ENCODE data around the gene DOCK9.
"Not testable (repeated sequence)": the region's sequence is repeated elsewhere in the genome, so short reads cannot be mapped to it uniquely, and the experiment has no call there.

The DOCK9 gene

DNA sequence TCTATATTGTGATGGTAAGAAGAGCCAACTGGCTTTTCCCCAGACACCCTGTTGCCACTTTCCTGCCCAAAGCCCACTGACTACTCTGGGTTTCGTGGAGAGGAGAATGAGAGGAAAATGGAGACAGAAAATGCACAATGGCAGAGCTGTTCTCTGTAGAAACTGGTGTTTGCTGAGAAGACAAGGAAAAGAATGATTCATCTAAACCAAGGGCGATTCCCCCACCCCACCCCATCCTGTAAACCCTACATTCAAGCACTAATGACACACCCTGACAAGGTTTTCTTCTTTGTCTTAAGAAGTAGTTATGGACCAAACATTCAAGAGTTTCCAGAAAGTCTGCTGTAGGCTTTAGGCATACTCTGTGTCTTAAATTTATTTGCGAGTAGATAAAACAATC is 68.8 kb downstream of the DOCK9 start:
- no peak for DNase-seq

DNA sequence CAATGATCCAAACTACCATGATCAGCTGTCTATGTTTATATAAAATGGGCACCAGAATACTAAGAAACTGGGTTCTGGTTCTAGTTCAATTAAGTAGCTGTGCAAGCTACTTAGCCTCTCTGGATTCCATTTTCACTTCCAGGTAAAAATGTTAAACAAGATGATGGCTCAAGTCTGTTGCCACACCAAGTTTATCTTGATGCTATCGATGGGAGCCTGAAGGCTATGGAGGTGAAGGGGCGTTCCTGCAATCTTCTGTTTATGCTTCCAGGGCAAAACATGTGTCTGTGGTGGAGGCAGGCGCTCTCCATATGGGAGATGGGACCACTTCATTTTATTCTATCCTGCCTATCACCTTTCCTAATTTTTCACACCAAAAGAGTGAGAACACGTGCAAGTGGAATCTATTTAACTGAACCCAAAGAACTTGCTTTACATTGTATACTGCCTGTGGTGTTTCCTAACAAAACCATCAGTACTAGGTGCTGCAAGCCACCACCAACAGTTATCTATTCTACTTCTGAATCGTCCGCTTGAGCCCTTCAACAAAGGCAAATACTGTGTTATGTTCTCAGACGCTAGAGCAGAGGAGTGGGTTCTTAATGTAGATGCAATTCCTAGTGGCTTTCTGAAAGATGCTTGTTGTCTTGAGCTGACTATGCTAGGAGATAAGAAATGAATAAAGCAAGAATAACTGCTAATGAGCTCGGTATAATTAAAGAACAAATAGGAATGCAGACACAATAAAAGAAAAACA is 70.9 kb downstream of the DOCK9 start:
- no peak for DNase-seq

DNA sequence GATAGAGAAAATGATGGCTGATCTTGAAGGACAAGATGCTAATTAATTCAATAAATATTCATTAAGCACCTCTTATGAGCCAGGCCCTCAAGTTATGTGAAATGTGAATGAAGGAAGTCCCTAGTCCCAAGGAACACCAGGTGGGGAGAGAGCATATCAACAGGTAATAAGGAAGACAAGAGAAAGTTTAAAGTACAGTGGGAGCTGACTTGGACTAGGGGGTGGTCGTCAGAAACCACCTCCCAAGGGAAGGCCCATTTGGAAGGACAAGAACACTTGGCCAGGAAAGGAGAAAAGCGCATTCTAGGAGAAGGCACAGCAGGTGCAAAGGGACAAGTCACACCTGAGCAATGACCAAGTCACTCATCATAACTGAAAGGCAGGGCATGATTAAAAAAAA is 72.7 kb downstream of the DOCK9 start:
- DNase-seq: no peak

DNA sequence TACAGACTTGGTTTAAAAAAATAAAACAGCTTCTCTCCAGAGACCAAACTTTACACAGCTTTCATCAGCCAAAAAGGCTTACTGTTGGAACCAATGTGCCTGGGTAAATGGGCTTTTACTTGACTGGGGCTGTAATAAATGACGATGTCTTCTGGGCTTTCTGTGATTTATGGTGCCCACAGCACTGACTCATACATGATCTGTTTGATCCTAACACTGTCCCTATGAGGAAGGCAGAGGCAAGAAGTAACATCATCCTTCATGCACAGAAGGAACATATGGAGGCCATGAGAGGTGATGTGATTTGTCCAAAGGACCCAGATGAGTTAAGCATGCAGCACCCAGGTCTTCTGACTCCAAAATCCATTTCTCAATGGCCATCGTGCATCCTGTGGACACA is 77.4 kb downstream of the DOCK9 start:
- peak; percentile 17 for DNase-seq

DNA sequence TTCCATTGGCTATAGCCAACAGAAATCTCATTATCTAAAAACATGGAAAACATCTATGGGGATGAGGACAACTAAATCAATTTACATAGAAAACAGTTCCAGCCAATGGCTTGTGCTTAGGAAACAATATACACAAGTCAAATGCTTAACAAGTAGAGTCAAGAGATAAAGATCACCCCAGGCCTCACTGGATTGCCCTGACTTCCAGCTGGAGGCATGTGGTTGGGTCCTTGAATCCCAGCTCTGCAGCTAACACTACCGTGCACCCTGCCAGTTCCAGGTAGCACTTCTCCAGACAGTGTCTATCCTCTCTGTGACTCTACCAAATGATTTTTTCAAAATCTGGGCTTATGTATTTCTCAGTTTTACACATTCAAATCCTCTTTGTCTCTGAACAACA is 80.2 kb downstream of the DOCK9 start:
- DNase-seq: no peak

DNA sequence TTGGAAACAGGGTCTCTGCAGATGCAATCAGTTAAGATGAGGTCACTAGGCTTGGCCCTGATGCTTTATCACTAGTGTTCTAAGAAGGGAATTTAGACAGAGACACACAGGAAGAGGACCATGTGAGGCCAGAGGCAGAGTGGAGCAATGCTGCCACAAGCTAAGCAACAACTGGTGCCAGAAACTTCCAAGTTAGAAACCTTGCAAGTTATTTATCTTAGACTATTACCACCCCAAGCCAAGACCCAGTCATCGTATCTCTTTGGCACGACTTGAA is 81.1 kb downstream of the DOCK9 start:
- DNase-seq: no peak

DNA sequence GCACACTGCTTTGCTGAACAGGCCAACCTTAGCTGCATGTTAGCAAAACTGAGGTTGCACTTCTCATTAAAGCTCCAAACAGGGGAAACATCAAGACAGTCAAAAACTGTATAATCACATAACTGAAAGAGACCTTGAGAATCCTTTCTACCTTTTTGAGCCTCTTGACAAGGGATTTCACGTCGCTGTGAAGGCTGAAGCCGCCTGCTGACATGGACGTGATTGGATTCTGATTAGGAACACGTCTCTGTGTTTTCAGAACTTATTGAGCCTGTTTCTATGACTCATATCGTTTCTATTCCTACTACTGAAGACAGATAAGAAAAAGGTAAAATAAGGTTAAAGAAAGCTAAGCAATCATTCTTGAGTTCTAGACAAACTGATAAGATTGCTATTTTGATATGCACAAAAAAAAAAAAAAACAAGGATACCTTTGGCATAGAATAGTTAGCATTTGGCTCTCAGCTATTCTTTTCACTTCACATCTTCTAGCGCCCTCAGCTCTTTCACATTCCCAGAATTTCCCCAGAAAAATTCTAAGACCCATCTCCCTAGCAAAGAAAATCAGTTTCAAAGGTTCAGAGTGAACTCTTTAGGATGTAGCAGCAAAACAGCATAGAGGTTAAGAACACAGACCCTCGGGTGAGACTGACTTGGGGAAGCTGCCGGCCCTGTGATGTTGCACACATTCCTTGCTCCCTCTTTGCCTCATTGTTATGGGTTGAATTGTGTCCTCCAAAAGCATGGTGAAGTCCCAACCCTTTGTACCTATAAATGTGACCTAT is 81.6 kb downstream of the DOCK9 start:
- no peak for DNase-seq

DNA sequence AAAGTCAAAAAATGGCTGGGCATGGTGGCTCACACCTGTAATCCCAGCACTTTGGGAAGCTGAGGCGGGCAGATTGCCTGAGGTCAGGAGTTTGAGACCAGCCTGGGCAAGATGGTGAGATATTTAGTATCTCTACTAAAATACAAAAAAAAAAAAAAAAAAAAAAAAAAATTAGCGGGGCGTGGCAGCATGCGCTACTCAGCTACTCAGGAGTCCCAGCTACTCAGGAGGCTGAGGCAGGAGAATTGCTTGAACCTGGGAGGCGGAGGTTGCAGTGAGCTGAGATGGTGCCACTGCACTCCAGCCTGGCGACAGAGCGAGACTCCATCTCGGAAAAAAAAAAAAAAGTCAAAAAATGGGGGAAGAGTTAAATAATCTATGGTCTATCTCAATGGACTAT is 83.0 kb downstream of the DOCK9 start:
- DNase-seq: not testable (repeated sequence)

DNA sequence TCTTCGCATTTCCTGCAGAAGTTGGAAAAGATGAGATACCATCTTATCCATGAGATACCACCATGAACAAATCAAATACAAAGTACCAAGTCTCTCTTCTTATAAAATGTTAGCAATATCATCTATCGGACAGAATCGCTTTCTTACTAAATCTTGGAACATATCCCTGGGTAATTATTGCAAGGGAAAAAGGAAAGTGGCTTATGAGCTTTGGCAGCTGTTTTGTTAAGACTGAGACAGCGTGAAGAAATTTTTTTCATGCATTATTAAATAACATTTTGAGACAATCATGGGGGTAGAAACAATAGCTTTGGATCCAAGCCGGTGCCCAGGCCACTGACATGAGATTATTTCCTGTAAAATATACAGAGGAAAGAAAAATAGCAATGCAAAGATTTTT is 84.5 kb downstream of the DOCK9 start:
- DNase-seq: no peak

DNA sequence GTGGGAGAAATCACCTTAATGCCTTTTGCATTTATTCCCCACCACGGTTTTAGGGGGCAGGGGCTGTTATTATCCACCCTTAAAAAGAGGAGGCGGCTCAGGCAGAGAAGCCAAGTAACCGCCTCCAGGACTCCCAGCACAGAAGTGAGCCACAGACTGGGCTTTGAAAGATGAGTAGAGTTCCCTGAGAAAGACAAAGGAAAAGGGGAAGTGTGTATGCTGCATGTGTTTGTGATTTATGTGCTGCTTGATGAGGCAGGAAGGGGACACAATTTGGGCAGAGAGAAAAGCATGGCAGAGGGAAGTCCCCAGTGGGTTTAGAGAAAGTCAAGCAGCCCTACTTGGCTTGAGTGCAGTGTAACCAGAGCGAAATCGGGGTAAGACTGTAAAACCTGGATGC is 85.0 kb downstream of the DOCK9 start:
- no peak for DNase-seq

DNA sequence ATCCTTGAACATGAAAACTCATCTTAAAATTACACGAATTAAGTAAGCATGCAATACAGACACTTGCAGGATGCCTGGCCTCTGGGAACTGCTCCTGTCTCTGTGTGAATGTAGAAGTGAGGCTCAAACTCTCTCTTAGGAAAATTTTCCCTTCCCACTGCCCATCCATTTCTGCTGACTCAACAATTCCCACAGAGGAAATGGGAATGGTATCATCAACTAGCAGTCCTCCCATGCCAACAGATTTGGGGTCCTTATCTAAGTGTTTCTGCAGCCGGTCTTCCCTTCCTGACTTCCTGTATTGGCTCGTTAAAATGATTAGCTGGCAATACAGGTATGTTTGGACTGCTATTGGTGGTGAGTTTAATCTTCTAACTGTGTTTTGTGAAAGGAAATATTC is 85.8 kb downstream of the DOCK9 start:
- no peak for DNase-seq

DNA sequence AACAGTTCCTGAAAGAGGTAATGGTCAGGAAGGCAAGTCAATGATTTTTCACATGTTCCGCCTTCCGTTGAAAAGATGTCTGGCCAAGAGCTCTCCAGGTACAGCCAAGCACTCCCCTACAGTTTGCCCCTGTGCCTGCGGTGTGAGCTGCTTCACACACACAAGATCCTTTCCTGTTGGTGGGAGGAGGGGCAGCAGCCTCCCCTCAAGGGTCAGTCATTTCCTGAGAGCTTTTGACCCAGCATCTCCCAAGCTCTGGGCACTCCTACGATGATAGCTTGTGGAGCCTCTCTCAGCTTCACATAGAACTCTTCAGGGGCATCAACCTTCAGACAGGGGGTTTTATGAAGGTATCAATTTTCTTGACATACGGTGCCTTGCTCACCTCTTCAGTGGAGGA is 86.9 kb downstream of the DOCK9 start:
- no peak for DNase-seq

DNA sequence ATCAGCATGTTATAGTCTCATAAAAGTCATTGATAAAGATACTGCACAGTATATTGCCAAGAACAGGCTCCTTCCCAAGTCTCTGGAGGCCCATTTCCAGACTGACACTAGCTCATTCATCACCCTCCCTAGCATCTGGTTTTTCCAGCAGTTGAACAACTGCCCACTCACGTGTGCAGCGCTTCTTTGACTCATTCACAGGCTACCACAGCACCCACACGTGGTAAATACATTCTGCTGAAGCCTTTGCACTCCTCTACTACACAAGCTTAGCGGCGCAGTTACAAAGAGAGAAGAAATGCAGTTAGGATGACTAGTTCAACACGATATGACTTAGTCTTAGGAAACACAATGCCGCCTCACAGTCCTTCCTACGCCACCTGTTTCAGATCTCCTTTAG is 87.7 kb downstream of the DOCK9 start:
- peak; percentile 82 for DNase-seq

DNA sequence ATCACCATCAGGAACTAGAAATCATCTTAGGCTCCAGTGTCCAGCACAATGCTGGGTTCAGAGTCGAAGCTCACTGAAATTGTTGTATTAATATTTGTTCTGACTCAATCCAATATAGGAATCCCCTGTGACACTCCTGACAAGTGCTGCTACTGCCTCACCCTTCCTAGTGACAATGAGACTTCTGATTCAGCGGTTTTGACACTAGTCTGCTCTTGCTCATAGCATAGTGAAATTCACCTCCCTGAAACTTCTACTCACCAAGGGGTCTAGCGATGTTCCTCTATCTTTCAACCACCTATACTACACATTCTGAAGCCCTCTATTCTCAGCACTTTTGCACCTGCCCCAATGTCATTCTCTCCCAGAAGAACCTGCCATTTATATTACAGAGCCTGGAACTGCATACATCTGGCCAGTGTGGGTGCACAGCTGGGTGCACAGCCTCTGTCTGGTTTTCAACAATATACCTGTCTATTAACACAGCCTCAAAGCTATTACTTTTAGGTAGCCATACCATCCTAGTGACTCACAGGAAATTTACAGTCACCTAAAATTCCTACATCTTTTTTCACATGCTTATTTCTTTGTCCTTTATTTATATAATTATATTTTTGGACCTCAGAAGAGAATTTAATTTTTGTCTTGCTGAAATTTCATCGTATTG is 88.3 kb downstream of the DOCK9 start:
- no peak for DNase-seq

DNA sequence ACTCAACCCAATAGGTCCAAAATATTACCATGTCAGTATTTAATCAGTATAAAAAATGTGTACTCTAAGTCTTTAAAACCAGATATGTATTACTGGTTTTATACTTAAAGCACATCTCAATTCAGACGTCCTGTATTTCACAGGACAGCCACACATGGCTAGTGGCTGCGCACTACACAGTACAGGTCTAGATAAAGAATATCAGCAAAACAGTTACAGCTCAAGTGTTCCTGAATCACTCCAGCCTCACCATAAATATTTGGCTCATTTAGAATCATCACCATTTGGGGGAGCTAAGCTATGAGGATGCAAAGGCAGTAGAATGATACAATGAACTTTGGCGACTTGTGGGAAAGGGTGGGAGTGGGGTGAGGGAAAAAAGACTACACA is 89.0 kb downstream of the DOCK9 start:
- no peak for DNase-seq

DNA sequence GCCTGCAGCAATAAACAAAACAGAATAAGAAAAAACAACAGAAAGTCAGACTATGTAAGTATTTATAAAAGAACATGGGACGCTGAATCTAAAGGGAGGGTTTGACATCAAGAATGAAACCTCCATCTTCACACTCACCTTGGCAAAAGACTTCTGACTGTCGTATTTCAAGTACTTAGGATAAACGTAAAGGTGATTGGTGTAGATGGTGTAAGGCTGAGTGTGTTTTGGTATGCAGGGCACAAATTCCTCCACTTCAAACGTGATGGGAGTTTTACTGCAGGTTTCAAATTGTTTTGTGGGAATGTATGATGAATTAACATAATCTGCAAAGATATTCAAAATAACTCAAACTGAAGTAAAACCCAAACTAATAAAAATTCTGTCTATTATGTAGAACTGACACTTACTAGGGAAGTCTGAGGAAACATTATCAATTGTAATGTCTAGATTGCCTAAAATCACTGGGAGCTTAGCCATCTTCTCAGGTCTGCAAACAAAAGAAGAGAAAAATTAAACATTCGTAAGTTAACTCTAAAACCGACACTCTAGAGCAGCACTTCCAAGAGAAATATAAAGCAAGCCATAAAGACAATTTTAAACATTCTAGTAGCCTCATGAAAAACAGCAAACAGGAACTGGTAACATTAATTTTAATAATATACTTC is 89.5 kb downstream of the DOCK9 start:
- no peak for DNase-seq

DNA sequence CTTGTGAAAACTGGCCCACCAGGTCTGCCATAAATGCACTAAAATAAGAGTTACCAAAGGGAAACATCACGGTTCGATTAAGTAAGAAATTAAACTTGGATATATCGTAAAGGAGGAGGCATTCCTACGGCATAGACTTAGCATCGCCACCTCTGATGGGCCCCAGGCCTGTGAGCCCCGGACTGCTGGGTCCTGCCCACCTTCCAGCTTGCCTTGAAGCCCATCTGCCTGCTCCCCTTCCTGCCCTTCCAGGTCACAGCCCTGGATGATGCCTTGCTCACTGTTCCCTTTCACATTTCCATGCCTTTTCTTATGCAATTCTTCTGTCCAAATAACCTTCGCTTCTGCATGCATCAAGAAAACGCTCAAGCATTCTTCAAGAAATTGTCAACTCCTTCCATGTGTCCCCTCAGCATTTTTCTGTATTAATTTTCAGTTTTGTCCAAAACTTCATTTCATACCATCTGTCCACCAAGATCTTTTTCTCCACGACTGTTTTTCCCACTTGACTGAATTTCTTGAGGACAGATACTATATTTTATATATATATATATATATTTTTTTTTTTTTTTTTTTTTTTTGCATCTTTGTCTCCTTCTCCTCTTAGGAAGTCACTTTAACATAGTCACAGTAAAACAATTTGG is 91.2 kb downstream of the DOCK9 start:
- DNase-seq: no peak

DNA sequence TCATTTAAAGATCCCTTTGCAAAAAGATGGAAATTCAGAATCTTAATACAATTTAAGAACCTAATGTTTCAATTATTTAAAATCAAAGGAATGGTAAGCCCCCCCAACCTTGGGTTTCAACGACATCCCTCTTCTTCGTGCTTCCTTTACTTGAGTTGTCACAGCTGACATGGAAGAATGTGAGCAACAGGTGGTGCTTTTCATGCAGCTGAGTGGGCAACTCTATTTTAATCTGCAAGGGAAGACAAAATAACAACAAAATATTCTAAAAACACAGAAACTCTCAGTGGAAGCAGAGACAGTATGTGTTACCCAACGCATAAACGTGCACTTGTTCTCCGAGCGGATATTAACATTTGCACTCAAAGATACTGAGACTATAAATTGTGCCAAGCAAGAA is 92.3 kb downstream of the DOCK9 start:
- no peak for DNase-seq

DNA sequence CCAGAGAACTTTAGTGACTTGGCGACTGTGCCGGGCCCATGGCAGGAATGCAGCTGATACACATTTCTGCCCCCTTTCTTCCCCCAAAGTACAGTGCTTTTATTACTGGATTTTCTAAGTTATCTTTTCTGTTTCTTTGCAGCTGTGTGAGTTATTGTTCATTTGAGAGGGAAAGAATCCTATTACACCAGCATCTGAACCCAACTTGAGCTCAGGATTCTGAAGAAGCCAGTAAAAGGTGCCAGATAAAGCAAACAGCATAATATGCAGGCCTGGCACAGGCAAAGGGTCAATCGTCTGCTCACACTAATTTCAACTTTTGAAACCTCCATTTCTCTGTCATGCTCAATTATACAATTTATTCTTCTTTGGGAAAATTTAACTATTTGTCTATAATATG is 93.9 kb downstream of the DOCK9 start:
- no peak for DNase-seq

DNA sequence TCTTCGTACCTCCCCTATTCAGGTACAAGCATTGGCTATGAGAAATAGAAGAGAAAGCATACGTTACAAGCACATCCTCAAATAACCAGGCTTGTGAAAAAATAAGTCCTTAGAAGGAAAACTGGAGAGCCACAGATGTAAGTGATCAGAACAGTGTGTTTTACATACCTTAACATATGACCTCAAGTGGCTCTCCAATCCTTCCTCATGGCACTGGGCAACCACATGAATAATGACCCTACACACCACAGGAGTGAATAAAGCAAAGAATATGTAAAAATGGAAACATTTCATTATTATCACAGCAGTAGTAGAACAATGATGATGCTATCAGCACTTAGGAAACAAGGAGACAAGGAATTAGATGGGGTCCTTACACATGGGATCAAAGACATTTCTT is 96.5 kb downstream of the DOCK9 start:
- no peak for DNase-seq

DNA sequence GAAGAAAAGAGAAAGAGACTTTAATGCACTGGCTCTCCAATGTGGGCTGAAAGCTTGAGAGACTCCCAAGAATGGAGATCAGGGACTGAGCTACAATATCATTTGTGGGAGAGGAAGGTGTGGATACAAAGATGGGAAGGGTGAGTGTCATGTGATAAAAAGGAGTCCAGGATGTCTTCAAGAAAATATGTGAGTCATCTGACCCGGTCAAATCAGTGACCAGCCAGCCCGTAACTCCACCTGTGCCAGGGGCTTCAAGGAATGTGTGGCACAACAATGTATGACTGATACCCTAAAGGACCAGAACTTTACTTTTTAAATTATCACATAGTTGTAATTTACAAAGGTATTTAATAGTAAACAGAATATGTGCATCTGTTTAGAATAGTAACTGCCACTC is 97.2 kb downstream of the DOCK9 start:
- DNase-seq: no peak

DNA sequence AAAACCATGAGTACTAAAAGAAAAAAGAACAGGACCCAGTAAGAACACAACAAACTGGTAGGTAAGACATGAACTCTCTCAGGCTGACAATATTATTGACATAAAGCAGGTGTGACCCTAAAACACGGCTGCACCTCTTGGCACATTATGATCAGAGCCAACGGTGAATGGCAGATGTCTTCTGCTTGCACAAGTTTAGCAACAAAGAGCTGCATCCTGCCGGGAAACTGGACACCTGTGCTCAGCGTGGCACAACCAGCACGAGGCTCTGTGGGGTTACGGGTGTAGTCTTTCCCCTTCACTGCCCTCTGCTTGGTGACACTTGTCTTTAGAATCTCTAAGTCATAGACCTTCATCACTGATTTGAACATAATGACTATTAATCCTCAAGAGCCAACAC is 97.9 kb downstream of the DOCK9 start:
- DNase-seq: no peak

DNA sequence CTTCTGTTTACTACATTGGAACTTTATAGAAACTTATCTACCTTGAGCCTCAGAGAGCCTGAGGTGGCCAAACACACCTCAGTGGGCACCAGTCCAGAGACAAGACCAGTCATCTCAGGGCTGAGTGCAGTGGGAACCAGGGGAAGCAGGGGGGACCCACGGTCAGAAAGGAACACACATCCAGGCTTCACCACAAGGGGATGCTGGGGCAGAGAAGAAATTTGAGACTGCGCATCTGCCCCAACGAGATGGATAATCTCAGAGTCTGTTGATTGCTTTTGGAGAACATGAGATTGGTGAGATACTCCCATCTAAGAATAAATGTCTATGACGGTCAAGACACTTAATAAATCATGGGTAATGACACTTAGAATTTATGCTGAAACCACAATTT is 98.7 kb downstream of the DOCK9 start:
- no peak for DNase-seq
